HG02884 (cell line): ENCODE measurements around the gene CAST.
"Not testable (repeated sequence)": the region's sequence is repeated elsewhere in the genome, so short reads cannot be mapped to it uniquely, and the experiment has no call there.

Experiments
- ATAC-seq: cut with Tn5 transposase; IDR thresholded peaks from one replicate; pipeline ENCODE4 v1.9.1; 2021; ENCODE audit warnings: mild to moderate bottlenecking, moderate library complexity; ENCODE audit not compliant: unreplicated experiment

CAST gene

DNA sequence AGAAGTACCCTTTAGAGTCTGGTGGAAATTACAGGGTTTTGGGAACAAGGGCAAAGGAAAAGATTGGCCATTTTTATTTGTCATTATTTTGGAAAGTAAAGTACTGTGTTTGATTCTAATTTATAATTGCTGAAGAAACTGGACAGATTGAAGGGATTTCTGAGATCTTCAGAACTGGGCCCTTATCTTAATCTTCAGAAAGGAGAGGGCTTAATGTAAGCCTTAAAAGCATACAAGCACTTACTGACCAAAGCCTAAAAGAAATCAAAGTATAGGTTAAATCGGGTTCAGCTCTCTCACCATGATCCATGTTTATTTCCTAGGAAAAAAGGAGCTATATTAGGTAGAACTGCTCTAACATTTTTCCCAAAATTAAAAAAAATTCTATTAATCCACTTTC lies 109.9 kb downstream of the CAST start:
- ATAC-seq = no peak

DNA sequence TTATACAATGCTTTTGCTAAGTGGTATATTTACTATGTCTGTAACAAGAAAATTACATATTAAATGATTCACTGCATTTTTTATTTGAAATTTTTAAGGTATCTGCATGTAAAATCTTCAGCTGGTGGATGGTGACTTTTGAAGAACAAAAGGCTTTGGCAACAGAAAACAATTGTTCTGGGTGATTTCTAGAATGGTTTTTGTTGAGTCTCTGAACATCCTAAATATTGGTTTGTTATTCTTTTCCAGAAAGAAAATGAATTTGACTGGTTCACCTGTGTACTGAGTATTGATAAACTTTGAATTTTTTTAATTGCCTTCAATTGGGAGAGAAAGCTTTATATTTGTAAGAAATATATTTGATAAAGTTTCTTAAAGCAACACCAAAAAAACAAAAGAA lies 110.4 kb downstream of the CAST start:
- ATAC-seq = no peak

DNA sequence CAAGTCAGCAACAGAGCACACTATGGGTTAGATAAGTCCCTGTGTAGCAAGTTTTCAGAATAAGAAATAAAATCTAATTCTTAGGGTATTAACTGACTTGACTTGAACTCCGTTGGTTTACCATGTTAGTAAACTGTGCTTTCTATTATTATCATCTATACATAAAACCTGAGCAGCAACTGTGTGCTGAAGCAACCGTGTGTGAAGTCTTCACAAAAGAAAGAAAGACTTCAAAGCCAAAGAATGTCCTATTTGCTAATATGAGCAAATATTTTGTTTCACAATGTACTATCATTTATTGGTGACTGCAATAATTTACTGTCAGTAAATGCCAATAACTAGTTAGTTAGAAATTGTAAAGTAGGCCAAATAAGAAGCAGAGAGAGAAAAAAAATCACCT lies 112.9 kb downstream of the CAST start:
- ATAC-seq = no peak

DNA sequence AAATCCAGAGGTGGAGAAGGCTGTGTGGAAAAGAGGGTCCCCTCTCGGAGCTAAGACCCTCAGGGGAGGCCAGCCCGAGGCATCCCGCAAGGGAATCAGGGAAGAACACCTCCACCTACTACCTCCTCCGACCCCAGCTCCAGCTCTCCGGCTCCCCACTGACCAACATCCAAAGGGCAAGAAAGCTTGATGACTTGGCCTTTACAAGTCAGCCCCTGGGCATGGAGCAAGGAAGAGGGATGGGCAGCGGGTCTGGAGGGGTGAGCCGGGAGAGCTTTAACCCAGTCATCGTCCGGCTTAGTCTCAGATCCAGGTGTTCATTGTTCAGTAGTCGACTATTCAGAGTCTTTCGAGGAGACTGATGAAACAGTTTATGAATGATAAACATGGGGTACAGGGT lies 113.5 kb downstream of the CAST start:
- ATAC-seq = no peak

DNA sequence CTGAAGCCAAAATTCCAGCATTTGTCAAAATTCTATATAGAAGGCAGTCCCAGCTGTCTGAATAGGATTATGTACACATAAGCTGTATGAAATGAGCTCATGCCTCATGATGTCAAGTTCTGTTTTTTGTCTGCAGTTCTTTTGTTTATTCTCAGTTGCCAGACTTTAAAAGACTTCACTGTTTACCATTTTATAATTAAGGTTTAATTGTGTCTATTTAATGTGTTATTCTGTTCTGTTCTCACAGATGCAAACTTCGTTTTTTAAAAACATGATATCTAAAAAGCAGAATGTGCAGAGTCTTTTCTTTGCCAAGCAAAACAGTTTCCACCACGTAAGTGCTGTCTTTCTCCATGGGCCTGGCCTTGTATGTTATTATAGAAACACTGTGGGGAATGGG lies 114.4 kb downstream of the CAST start:
- no peak for ATAC-seq

DNA sequence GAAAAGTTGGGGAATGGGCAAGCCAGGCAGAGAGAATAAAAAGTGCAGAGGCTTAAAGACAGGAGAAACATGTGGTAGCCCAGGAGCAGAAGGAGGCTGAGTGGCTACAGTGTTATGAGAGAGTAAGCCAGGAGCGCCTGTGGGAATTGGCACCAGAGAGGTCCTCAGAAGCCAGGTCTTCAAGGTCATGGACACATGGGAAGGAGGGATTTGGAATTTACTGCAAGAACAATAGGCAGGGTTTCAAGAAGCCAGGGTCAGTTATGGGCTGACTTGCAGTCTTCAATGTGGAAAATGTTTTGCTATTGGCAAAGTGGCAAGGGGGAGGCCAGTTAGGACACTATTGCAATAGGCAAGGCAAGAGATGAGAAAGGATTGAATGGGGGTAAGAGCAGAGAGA lies 116.2 kb downstream of the CAST start:
- no peak for ATAC-seq

DNA sequence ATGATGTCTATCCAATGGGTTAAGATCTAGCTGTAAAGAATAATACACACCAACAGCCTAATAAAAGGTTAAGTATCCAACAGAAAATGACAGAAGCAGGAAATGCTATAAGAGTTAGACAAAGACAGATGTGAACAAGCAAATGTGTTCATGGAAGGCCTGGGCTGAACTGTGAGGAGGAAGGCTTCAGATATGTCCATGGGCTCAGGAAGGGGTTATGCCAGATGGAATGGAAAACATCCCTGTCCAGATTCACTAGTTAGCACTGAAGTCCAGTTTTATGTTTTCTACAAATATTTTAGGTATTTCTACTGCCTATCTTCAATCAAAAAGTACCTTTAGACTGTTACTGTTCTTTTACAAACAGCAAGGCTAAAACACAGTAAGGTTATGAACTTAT lies 118.5 kb downstream of the CAST start:
- ATAC-seq = no peak

DNA sequence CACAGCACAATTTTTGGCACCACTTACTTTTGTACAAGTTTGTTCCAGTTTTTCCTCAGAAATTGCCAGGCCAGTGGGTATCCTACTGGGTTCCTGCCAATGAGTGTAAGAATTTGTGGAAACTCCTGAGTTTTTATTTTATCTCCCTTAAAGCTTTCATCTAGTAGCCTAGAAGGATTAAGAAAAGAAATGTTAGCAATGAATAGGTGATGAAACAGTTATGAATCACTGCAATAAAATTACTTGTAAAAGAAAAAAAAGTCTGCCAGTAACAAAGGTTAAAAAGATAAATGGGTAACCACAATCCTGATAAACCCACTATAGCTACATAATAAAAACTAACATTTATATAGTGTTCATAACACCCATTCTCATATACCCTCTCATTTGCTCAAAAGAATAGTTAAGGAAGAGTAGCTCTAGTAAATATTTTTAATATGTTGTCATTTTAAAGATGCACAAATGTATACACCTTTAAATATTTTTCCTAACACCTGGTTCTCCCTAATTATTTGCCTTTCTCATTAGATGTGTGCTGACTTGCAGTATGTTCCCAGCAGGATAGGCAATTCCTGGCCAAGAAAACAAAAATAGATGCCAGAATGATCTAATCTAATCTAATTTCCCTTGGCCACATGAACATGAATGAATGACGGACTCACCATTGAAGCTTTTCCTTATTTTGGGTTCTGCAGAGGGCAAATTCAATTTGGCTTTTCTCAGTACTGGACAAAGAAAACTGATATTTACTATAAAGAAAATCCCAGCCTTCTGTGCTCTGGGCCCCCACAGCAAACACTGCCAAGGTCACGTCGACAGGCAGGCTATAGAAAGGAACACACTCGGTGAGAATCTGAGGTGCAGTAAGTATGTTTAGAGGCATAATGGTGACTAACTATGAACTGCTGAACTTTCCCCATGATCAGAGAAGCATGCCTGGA lies 119.1 kb downstream of the CAST start:
- ATAC-seq = no peak

DNA sequence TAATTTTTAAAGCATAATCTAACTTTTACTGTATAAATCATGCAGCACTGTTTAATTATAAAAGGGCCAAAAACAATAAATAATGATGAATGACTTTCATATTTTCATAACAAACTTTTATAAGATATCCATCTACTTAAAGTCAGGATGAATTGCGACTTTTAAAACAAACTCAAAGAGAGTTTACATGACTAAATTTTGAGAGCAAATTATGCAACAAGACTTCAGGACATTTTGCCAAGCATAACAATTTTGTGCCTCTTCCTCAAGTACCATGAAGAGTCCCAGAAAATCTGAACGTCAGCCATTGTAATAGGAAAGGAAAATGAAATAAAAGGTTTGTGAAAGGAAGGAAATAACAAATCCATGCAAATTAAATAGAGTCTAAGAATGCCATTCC lies 121.2 kb downstream of the CAST start:
- ATAC-seq = no peak

DNA sequence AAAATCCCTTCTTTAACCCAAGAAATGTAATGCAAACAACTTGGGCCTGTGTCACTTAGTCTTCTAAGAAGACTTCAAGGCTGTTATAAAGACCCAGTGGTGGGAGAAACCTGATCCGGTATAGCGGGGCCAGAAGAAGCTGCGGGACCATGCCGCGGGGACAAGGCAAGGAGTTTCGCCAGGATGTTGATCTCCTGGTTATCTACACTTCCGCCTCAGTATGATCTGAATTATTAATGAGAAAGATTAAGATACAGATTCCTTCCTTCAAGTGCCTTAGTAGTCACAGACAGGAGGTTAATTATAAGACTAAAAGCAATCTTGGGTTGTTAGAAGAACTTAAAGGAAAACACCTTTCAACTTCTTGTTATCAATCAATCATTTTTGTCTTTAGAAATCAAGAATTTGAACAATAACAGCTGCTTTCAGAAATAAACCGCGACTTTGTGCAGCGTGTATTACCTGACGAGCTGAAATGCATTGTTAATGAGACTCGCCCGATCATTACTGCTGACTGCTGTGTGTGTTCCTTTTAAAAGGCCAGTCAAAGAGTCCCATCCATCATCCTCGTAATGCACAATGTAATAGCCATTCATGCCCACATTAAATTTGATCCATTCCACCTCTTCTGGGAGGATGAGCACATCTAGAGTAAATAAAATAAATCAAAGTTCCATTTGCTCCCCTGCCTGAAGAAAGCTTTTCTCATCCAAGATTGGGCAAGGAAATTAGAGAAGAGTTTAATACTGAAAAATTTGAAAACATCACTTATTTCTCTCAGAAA lies 123.3 kb downstream of the CAST start:
- no peak for ATAC-seq

DNA sequence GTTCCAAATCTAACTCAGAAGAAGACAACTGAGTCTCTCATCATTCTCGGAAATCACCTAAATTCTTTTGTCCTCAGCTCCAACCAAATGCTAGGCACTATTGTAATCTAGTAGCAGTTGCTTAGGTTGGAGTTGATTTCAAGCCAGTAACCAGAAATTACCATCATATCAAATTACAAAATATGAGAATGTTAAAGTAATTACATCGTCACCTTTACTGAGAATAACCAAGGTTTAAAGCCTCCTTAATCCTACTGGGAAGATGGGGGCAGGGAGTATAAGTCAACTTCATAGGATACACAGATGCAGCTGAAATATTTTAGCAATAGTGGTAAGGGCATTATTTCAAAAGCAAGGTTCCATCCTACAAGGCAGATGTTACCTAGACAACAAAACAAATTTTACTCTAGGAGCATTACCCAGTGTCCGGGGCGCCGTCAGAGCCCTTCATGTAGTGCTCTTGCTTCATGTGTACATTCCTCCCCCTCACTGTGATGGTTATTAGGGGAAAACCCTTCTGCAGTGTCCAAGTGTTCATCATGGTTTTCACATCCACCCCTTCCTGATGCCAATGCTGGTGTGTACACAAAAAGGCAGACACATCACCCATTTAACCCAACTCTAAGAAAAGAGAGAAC lies 126.1 kb downstream of the CAST start:
- ATAC-seq = no peak

DNA sequence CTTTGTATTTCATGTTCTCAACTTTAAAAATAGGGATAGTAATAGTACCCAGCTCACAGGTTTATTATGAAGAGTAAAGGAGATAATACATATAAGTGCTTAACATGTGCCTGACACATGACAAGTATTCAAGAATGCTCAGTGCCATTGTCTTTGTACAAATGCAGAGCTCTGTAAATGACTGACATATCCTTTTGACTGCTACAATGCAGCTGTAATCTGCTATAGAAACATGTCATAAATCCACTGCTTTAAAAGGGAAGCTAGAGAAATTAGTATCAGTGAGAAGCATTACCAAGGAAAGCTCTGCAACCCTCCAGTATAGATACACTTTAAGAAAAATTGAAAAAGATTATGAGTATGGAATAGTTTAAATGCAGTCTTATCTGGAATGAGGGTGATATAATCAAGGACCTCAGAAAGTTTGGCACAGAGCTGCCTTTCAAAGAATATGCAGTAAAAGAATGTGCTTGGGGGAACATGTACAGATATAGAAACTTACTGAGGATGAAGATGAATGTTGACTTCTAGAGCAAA lies 127.7 kb downstream of the CAST start:
- ATAC-seq = no peak

DNA sequence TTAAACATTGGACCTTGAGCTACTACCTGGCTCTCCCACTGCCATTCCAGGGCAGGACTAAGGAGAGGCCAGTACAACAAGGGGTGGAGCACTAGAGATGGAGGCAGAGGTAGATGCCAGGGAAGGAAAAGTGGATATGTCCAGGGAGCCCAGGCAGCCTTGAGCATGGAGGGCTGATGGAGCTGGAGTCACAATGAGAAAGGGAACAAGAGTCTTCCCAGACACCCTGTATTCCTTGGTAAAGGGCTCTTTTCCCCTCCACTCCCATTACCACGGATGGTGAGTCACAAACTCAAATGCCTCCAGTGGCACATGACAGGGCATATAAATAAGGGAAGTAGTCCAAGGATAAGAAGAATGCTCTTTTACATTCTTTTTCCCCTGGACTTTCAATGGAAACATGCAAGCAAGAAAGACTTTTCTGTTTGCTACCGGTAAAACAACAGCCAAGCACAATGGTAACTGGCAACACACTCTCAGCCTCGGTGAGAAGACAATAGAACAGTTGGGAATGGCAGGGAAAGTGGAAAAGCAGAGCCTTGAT lies 128.9 kb downstream of the CAST start:
- no peak for ATAC-seq

DNA sequence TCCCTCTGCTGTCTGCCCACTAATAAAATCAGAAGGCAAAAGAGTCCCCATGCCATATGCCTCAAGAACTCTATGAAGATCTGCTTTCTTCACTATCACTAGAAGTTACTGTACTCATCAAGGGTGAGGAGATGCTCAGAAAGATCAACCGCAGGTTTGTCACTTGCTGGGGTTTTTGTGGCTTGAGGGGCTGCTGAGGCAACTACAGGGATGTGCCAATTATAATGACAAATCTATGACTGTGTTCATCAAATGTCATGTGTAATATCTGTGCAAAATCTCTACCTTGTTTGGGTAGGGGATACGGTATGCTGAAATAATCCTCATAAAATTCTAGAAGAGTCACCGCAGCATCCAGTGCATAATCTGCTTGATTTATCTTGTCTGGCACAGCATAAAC lies 132.6 kb downstream of the CAST start:
- ATAC-seq = no peak

DNA sequence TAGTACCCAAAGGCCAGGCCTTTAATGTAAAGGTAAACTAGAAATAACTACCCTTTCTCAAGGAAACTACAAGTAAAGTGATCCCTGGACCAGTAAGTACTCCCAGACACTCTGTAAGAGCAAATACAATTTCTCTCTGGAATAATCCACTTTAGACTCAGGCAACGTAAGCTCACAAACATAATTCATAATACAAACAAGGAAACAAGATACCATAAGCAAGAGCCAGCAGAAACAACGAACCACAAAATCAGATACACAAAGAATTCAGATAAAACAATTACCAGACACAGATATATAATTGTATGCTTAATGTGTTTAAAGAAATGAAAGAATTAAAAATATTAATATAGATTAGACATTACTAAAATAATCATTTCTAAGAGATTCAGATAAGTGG lies 133.4 kb downstream of the CAST start:
- no peak for ATAC-seq

DNA sequence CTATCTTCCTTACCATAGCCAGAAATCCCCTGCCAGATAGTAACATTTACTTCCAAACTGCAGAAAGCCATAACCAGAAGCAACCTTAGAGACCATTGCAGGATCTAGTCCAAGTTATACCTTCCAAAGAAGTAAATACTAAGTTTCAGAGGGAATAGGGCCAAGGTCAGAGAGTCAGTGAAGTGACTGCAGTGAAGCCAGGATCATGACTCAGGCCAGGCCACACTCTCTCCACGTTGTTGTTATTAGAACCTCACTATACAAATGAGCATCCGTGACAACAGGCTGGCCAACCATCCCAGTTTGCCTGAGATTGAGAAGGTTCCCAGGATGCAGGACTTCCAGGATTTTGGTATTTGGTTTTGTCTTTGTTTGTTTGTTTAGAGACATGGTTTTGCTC lies 134.3 kb downstream of the CAST start:
- ATAC-seq = no peak

DNA sequence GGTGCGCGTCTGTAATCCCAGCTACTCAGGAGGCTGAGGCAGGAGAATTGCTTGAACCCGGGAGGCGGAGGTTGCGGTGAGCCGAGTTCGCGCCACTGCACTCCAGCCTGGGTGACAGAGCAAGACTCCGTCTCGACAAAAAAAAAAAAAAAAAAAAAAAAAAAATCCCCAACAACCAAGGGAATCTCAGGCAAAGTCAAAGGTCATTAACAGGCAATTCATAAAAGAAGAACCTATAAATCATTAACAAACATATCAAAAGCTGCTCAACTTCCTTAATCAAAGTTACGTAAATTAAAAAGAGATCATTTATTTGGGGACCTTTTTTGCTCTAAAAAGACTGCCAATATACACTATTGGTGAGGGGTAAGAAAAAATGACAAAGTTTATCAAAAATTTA lies 139.5 kb downstream of the CAST start:
- not testable (repeated sequence) for ATAC-seq

DNA sequence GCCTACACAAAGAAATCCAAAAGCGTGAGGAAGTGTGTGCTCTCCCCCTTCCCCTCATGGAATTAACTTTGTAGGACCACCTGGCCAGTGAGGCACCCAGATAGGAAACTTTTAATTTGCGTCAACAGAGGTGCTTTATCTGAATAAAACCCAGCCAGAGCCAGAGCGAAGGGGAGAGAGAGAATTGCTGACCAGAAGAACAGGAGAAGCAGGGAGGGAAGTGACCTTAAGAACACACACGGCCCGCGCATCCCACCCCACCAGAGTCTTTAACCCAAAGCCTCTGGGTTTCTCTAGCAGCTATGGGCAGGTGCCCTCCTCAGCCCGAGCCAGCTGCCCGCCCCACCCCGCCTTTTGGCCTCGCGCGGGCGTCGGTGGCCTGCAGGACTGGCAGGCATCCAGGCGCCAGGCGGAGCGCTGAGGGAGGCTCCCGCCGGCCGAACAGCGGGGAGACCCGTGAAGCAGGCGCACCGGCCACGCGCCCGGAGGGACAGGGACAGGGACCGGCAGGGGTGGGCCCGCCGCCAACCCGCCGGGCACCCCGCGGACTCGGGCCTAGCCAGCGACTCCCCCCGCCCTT lies 145.0 kb downstream of the CAST start:
- ATAC-seq = peak; percentile 13

DNA sequence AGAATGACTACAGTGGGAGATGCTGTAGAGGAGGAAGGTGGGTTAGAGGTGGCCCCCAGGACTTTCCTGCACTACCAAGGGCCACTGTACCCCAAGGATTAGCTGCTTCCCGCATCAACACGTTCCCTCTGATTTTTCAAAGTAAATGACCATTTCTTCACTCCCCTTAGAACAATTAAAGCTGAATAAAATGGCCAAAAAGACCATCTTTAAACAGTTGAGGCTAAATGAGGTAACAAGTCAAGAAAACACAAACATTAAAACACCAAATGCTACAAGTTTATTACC lies 146.3 kb downstream of the CAST start:
- no peak for ATAC-seq

DNA sequence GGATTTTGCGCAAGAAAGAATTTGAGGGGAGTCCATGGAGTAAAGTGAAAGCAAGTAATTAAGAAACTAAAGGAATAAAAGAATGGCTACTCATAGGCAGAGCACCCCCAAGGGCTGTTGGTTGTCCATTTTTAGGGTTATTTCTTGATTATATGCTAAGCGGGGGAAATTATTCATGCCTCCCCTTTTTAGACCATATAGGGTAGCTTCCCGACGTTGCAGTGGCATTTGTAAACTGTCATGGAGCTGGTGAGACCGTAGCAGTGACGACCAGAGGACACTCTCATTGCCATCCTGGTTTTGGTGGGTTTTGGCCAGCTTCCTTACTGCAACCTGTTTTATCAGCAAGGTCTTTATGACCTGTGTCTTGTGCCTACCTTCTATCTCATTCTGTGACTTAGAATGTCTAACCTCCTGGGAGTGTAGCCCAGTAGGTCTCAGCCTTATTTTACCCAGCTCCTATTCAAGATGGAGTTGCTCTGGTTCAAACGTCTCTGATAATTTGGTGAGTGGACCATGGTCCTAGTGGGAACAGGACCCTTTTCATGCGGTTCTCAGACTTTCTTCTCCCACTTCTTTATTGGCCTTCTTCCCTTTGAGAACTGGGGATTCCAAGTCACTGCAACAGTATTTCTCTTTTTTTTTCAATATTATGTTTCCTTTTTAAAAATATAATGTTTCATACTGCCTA lies 146.8 kb downstream of the CAST start:
- ATAC-seq = no peak
